ENCODE measurements around the gene LEUTX.
A peak's percentile ranks its signal among the peaks of the same experiment; 100 is the strongest.
"Not testable (repeated sequence)": the region's sequence is repeated elsewhere in the genome, so short reads cannot be mapped to it uniquely, and the experiment has no call there.

Gene LEUTX

GRCh38 chr19:39788244-39788643 lies 9.6 kb downstream of the LEUTX start:
- no peak for DNase-seq

DNA sequence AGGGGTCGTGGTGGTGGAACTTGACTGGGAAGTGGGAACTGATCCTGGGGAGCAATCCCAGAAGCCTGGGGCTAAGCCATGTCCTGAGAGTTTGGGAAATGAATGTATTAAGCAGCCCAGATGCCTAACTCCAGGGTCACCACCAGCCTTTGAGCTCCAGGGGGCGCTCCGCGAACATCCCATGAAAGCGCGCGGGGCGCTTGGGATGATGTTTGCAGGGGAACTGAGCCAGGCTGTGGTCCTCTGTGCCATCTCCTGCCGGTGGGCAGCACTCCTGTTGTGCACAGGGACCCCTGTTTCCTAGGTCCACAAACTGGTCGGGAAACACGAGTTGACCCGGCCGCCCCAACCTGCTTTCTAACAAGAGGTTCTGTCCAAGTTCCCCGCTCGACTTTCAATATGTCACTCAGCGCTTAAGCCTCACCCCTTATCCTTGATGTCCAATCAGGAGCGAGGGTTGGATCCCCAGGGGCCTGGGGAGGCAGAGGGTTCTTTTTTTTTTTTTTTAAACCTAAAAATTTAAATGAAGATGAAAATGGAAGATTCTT lies 14.4 kb downstream of the LEUTX start:
- DNase-seq = peak; percentile 63

- no peak for DNase-seq
Measured at GRCh38 chr19:39795001-39795400, 16.3 kb downstream of the LEUTX start.

GRCh38 chr19:39796000-39796498 lies 17.4 kb downstream of the LEUTX start:
- DNase-seq = no peak

- no peak for DNase-seq
Measured at GRCh38 chr19:39797083-39797482, 18.4 kb downstream of the LEUTX start.

GRCh38 chr19:39802958-39803357 lies 24.3 kb downstream of the LEUTX start:
- no peak for DNase-seq

DNA sequence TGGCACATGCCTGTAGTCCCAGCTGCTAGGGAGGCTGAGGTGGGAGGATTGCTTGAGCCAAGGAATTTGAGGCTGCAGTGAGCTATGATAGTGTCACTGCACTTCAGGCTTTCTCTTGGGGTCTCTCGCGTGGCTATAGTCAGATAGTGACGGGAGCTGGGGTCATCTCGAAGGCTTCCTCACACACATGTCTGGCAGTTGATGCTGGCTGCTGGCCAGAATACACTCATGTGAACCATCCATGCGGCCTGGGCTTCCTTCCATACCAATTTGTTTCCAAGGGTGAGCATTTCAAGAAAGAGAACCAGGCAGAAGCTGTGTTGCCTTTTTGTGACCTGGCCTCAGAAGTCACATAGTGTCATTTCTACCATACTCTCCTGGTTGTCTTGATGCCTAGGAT lies 26.4 kb downstream of the LEUTX start:
- no peak for DNase-seq

GRCh38 chr19:39807846-39808364 lies 29.3 kb downstream of the LEUTX start:
- DNase-seq = no peak

DNA sequence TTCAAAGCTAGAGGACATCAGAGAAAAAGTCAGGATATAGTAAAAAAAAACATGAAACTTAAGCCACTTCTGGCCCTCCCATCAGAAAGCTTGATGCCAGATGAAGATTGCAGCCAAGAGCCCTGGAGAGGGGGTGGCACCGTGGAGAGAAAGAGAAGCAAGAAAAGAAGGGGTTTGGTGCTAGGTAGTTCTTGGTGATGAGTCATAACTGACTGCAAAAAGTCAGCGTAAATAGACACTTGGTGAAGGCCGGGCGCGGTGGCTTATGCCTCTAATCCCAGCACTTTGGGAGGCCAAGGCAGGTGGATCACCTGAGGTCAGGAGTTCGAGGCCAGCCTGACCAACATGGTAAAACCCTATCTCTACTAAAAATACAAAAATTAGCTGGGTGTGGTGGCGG lies 30.0 kb downstream of the LEUTX start:
- not testable (repeated sequence) for DNase-seq

GRCh38 chr19:39809368-39809767 lies 30.7 kb downstream of the LEUTX start:
- DNase-seq = no peak

DNA sequence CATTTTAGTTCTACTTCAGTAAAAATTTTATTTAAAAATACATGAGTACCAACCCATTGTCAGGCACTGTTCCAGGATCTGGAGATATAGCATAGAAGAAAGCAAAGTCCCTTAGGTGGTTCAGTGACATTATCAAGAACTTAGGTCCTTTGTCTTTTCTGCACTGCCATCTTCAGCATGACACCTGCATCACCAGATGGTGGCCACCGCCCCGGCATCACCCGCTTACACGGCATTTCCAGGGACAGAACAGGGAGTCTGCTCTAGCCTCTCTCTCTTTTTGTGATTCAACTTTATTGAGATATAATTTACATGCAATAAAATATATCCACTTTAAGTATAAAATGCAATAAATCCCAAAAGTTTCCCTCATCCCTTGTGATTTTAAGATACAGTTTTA lies 31.8 kb downstream of the LEUTX start:
- no peak for DNase-seq

- DNase-seq = no peak
Measured at GRCh38 chr19:39811064-39811463, 32.4 kb downstream of the LEUTX start.

GRCh38 chr19:39813264-39813993 lies 34.8 kb downstream of the LEUTX start:
- DNase-seq = no peak

GRCh38 chr19:39814111-39814510 lies 35.5 kb downstream of the LEUTX start:
- DNase-seq = not testable (repeated sequence)

- DNase-seq = peak; percentile 7
Measured at GRCh38 chr19:39814595-39814994, 35.9 kb downstream of the LEUTX start.

DNA sequence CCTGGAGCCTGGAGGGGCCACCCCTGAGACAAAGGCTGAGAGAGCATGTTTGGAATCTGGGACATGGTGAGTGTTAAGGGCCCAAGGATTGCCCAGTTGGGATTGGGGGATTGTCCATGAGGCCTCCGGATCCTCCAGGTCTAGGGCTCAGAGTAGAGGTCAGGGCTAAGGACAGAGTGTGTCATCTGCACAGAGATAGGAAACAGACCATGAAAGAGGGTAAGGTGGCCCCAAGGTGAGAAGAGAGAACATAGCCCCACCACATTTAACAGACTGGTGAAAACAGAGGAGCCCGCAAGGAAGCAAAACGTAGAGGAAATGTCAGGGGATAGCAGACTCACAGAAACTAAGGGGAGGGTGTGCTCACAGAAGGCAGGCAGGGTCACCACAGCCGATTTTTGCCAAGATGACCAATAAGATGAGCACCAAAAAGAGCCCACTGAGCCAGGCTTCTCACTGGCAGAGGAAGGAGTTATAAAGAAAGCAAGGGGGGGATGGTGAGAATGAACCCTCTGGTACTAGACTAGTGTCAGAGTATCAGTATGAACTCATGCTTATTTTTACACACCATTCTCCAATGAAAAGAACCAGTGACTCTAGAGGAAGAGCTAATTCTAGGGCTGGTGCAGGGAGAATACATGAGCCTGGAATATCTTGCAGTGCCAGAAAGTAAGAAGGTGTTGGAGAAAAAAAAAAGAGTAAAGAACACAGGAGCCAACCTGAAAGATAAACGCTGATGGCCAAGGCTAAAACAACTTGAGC lies 37.8 kb downstream of the LEUTX start:
- no peak for DNase-seq

DNA sequence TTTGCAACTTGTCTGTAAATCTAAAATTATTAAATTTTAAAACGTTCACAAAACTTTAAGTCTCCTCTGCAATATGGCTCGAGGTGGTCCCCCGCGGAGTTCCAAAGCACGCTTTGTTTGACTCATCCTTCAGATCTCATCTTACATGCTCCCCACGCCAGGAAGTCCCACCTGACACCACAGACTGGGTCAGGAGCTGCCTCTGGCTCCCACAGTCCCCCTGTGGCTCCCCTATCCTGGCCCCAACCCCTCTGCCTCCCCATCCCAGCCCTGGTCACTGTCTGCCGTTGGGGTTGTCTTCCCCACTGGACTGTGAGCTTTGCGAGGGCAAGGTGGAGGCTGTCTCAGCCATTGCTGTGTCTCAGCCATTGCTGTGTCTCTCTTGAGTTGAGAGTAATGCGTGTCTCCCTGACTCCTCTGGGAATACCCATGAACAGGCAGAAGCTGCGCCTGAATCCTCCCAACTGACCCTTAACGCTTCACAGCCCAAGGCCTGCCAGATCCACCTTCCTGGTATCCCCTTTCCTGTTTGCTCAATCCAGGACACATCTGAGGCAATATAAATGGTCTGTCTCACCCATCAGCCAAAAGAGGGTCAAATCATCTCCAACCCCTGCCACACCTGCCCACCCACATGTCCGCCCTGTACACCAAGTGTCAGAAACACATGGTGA lies 39.4 kb downstream of the LEUTX start:
- no peak for DNase-seq

- DNase-seq = no peak
Measured at GRCh38 chr19:39818626-39819097, 40.0 kb downstream of the LEUTX start.

DNA sequence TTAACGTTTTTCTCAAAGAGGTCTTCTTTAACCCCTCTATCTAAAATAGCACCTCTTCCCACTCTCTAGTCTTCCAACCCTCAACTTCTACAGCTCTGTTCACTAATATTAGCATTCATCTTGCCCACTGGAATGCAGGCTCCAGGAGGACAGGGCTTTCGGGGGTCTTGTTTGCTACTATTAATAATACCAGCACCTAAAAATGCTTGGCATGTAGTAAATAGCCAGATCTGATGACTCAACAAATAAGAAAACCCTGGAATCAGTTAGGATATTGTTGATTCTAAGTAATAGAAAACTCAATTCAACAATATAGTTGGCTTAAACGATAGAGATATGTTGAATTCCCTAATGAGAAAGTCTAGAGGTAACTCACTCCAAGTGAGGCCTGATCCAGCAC lies 41.1 kb downstream of the LEUTX start:
- no peak for DNase-seq

GRCh38 chr19:39820696-39821095 lies 42.0 kb downstream of the LEUTX start:
- no peak for DNase-seq

DNA sequence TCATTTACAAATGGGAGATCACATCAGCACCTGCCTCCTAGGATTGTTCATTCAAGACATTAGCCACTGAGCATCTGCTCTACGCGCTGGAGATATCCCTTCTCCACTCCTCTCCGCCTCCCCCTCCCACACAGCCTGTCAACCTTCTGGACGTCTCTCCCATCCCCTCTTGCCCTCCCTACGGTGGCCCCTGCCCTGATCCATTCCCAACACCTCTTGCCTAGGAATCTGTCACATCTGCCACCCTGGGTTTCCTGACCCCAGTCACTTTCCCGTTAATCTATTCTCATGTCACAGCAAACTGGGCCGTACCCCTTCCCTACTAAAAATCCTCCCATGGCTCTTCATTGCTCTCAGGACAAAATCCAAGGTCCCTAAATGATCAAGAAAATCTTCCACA lies 45.0 kb downstream of the LEUTX start:
- no peak for DNase-seq

- peak; percentile 87 for DNase-seq
Measured at GRCh38 chr19:39824143-39825092, 45.8 kb downstream of the LEUTX start.
